ENCODE results near the gene CCDC134. TPM values are rescaled to one million over a fixed set of nuclear protein-coding genes. Genes with fewer than 3 reads are reported as not detected.

The CCDC134 gene
- total RNA-seq, 4 donors from 2014 or later = 1.6 to 3.5 (median 3.4) TPM

GRCh38 chr22:41848468-41848867, 48.0 kb downstream of the CCDC134 start:
- DNase-seq (ENCODE audit: low spot score) = no peak
- TF ChIP-seq CTCF (IDR thresholded peaks at IDR 0.05) = no peak
- ATAC-seq (ENCODE audit: low FRiP score) = peak; percentile 47

- TF ChIP-seq CTCF (IDR thresholded peaks at IDR 0.05) = no peak
- ATAC-seq (ENCODE audit: low FRiP score) = no peak
- DNase-seq (ENCODE audit: low spot score) = no peak
Observed at GRCh38 chr22:41856469-41856868, 56.0 kb downstream of the CCDC134 start.

- ATAC-seq (ENCODE audit: low FRiP score) (no peak), DNase-seq (ENCODE audit: low spot score) (no peak)
- no peak for TF ChIP-seq CTCF (IDR thresholded peaks at IDR 0.05)
Observed at GRCh38 chr22:41857155-41857859, 56.8 kb downstream of the CCDC134 start.

GRCh38 chr22:41857860-41858199, 57.4 kb downstream of the CCDC134 start:
- no peak for TF ChIP-seq CTCF (IDR thresholded peaks at IDR 0.05)
- ATAC-seq (ENCODE audit: low FRiP score) (no peak), DNase-seq (ENCODE audit: low spot score) (no peak)

- TF ChIP-seq CTCF (IDR thresholded peaks at IDR 0.05) = no peak
- DNase-seq (ENCODE audit: low spot score) (no peak), ATAC-seq (ENCODE audit: low FRiP score) (peak; percentile 29)
Observed at GRCh38 chr22:41862160-41862529, 61.7 kb downstream of the CCDC134 start.

- no peak for TF ChIP-seq CTCF (IDR thresholded peaks at IDR 0.05)
- no peak for DNase-seq (ENCODE audit: low spot score)
- peak; percentile 30 for ATAC-seq (ENCODE audit: low FRiP score)
Observed at GRCh38 chr22:41862530-41863266, 62.2 kb downstream of the CCDC134 start.

GRCh38 chr22:41863472-41863871, 63.0 kb downstream of the CCDC134 start:
- ATAC-seq (ENCODE audit: low FRiP score) = no peak
- no peak for TF ChIP-seq CTCF (IDR thresholded peaks at IDR 0.05)

More at GRCh38 chr22:41863472-41863871, 63.0 kb downstream of the CCDC134 start:
- DNase-seq (ENCODE audit: low spot score) = no peak

Data from omental fat pad (tissue), 4 donors.